ENCODE measurements around the gene ATP5MC2. TPM values are rescaled to one million over a fixed set of nuclear protein-coding genes. Genes with fewer than 3 reads are reported as not detected.

The ATP5MC2 gene
- total and polyA plus RNA-seq, 9 of the 15 experiments (the other 6 are each of a cell fraction or from before 2014, with no cell fraction given), result 314 to 1,208 (median 468) TPM

GRCh38 chr12:53712059-53712643 lies 36.3 kb upstream of the ATP5MC2 start:
- no peaks in the 10 kb centered on the region for H3K4me1 ChIP-seq (replicated peaks in 1 of 2; ENCODE audit: control insufficient read depth in 2 of 2, insufficient read depth in 2 of 2, low read length in 2 of 2)

More at GRCh38 chr12:53712059-53712643, 36.3 kb upstream of the ATP5MC2 start:
- H3K9me1 ChIP-seq (ENCODE audit: control insufficient read depth, insufficient read depth, low read length), result no peaks in the 10 kb centered on the region
- ChIA-PET POLR2A (no interaction called here), CTCF (ENCODE audit: low intra/inter-chr PET ratio) (interaction anchor here (0.6 kb wide), 1 partner anchor 67 kb away, joined by 4 read pairs; no protein-coding TSS in a partner anchor)
- intact Hi-C loops (cut with micrococcal nuclease) (no loop called here), in situ Hi-C loops (cut with MboI) (no loop called here)
- H3K36me3 ChIP-seq (ENCODE audit: control insufficient read depth, insufficient read depth, low read length), result no peaks in the 10 kb centered on the region
- H3K9ac ChIP-seq (ENCODE audit: insufficient read depth in 1 of 2, low read depth in 2 of 2, low read length in 2 of 2), result no peak overlapping the region
- peaks cover 15% of the 10 kb centered on the region; the same call in 1 of the 2 replicates for H4K20me1 ChIP-seq (replicated peaks; ENCODE audit: control insufficient read depth, insufficient read depth, low read length)
- no peak overlapping the region for H3K4me2 ChIP-seq (ENCODE audit: insufficient read depth, low read length)
- H3K4me3 ChIP-seq, result no peak overlapping the region
- under 1% methylated on average over 6 of the region's 8 CpGs for WGBS (ENCODE audit: insufficient coverage, low coverage, missing lambda C conversion rate)
- no peak overlapping the region for H3K27ac ChIP-seq (ENCODE audit: extremely low read depth, low read depth, low read length)
- H2AFZ ChIP-seq (ENCODE audit: low read depth, low read length), result no peak overlapping the region
- FAIRE-seq, result no peak
- TF ChIP-seq, protein P1, sequence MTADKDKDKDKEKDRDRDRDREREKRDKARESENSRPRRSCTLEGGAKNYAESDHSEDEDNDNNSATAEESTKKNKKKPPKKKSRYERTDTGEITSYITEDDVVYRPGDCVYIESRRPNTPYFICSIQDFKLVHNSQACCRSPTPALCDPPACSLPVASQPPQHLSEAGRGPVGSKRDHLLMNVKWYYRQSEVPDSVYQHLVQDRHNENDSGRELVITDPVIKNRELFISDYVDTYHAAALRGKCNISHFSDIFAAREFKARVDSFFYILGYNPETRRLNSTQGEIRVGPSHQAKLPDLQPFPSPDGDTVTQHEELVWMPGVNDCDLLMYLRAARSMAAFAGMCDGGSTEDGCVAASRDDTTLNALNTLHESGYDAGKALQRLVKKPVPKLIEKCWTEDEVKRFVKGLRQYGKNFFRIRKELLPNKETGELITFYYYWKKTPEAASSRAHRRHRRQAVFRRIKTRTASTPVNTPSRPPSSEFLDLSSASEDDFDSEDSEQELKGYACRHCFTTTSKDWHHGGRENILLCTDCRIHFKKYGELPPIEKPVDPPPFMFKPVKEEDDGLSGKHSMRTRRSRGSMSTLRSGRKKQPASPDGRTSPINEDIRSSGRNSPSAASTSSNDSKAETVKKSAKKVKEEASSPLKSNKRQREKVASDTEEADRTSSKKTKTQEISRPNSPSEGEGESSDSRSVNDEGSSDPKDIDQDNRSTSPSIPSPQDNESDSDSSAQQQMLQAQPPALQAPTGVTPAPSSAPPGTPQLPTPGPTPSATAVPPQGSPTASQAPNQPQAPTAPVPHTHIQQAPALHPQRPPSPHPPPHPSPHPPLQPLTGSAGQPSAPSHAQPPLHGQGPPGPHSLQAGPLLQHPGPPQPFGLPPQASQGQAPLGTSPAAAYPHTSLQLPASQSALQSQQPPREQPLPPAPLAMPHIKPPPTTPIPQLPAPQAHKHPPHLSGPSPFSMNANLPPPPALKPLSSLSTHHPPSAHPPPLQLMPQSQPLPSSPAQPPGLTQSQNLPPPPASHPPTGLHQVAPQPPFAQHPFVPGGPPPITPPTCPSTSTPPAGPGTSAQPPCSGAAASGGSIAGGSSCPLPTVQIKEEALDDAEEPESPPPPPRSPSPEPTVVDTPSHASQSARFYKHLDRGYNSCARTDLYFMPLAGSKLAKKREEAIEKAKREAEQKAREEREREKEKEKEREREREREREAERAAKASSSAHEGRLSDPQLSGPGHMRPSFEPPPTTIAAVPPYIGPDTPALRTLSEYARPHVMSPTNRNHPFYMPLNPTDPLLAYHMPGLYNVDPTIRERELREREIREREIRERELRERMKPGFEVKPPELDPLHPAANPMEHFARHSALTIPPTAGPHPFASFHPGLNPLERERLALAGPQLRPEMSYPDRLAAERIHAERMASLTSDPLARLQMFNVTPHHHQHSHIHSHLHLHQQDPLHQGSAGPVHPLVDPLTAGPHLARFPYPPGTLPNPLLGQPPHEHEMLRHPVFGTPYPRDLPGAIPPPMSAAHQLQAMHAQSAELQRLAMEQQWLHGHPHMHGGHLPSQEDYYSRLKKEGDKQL (CRISPR knock-in tag; IDR thresholded peaks at IDR 0.05; ENCODE audit: borderline replicate concordance), result no peak
- TF ChIP-seq, protein P2, sequence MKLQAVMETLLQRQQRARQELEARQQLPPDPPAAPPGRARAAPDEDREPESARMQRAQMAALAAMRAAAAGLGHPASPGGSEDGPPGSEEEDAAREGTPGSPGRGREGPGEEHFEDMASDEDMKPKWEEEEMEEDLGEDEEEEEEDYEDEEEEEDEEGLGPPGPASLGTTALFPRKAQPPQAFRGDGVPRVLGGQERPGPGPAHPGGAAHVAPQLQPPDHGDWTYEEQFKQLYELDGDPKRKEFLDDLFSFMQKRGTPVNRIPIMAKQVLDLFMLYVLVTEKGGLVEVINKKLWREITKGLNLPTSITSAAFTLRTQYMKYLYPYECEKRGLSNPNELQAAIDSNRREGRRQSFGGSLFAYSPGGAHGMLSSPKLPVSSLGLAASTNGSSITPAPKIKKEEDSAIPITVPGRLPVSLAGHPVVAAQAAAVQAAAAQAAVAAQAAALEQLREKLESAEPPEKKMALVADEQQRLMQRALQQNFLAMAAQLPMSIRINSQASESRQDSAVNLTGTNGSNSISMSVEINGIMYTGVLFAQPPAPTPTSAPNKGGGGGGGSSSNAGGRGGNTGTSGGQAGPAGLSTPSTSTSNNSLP (IDR thresholded peaks at IDR 0.05; ENCODE audit: borderline replicate concordance, low read depth, low read length), result no peak
- no peak for TF ChIP-seq ZNF274 (IDR thresholded peaks at IDR 0.05; ENCODE audit: borderline replicate concordance, low read depth, low read length)
- no peak for TF ChIP-seq EWSR1 (IDR thresholded peaks at IDR 0.05; ENCODE audit: borderline replicate concordance, low read depth, partially characterized antibody)
- TF ChIP-seq KDM1A (IDR thresholded peaks at IDR 0.05), result no peak
- TF ChIP-seq PCBP1 (IDR thresholded peaks at IDR 0.05; ENCODE audit: low read depth, low read length, poor library complexity, severe bottlenecking), result no peak
- no peak for TF ChIP-seq ARID1B (IDR thresholded peaks at IDR 0.05)
- TF ChIP-seq PURB (CRISPR knock-in tag; IDR thresholded peaks at IDR 0.05; ENCODE audit: low read depth), result no peak
- TF ChIP-seq CLOCK (CRISPR knock-in tag; IDR thresholded peaks at IDR 0.05; ENCODE audit: borderline replicate concordance), result no peak
- no TSS peak for BruUV-seq (replicated peaks)
- no peak for ATAC-seq
- H3K79me2 ChIP-seq (ENCODE audit: control insufficient read depth, insufficient read depth, low read length), result no peaks in the 10 kb centered on the region
- H3K27me3 ChIP-seq (ENCODE audit: control insufficient read depth in 2 of 2, insufficient read depth in 2 of 2, low read length in 2 of 2), result peaks cover 26 to 73% of the 10 kb centered on the region in 2 experiments
- H3K9me3 ChIP-seq (replicated peaks; ENCODE audit: control insufficient read depth, insufficient read depth, low read depth, low read length), result no peaks in the 10 kb centered on the region
- DNase-seq (ENCODE audit: extremely low read depth in 1 of 4, low spot score in 3 of 4), result no peak

Measured in K562 (cell line).